ENCODE data around the gene CNIH1.
"Not testable (repeated sequence)": the region's sequence is repeated elsewhere in the genome, so short reads cannot be mapped to it uniquely, and the experiment has no call there.

DNA sequence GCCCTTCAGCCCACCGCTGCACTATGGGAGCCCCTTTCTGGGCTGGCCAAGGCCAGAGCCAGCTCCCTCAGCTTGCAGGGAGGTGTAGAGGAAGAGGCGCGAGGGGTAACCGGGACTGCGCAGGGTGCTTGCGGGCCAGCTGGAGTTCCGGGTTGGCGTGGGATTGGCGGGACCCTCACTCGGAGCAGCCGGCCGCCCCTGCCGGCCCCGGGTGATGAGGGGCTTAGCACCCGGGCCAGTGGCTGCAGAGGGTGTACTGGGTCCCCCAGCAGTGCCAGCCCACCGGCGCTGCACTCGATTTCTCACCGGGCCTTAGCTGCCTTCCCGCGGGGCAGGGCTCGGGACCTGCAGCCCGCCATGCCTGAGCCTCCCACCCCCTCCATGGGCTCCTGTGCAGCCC, 1.8 kb upstream of the CNIH1 start:
- TF ChIP-seq, protein P1, sequence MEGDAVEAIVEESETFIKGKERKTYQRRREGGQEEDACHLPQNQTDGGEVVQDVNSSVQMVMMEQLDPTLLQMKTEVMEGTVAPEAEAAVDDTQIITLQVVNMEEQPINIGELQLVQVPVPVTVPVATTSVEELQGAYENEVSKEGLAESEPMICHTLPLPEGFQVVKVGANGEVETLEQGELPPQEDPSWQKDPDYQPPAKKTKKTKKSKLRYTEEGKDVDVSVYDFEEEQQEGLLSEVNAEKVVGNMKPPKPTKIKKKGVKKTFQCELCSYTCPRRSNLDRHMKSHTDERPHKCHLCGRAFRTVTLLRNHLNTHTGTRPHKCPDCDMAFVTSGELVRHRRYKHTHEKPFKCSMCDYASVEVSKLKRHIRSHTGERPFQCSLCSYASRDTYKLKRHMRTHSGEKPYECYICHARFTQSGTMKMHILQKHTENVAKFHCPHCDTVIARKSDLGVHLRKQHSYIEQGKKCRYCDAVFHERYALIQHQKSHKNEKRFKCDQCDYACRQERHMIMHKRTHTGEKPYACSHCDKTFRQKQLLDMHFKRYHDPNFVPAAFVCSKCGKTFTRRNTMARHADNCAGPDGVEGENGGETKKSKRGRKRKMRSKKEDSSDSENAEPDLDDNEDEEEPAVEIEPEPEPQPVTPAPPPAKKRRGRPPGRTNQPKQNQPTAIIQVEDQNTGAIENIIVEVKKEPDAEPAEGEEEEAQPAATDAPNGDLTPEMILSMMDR (IDR thresholded peaks at IDR 0.05; ENCODE audit: insufficient read depth, low read length), result not testable (repeated sequence)
- TF ChIP-seq, protein P2, sequence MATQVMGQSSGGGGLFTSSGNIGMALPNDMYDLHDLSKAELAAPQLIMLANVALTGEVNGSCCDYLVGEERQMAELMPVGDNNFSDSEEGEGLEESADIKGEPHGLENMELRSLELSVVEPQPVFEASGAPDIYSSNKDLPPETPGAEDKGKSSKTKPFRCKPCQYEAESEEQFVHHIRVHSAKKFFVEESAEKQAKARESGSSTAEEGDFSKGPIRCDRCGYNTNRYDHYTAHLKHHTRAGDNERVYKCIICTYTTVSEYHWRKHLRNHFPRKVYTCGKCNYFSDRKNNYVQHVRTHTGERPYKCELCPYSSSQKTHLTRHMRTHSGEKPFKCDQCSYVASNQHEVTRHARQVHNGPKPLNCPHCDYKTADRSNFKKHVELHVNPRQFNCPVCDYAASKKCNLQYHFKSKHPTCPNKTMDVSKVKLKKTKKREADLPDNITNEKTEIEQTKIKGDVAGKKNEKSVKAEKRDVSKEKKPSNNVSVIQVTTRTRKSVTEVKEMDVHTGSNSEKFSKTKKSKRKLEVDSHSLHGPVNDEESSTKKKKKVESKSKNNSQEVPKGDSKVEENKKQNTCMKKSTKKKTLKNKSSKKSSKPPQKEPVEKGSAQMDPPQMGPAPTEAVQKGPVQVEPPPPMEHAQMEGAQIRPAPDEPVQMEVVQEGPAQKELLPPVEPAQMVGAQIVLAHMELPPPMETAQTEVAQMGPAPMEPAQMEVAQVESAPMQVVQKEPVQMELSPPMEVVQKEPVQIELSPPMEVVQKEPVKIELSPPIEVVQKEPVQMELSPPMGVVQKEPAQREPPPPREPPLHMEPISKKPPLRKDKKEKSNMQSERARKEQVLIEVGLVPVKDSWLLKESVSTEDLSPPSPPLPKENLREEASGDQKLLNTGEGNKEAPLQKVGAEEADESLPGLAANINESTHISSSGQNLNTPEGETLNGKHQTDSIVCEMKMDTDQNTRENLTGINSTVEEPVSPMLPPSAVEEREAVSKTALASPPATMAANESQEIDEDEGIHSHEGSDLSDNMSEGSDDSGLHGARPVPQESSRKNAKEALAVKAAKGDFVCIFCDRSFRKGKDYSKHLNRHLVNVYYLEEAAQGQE (IDR thresholded peaks at IDR 0.05; ENCODE audit: insufficient replicate concordance, low read depth), result not testable (repeated sequence)
- TF ChIP-seq POLR2AphosphoS5 (IDR thresholded peaks at IDR 0.05; ENCODE audit: low read depth); SPI1 (IDR thresholded peaks at IDR 0.05; ENCODE audit: borderline replicate concordance, low read depth): not testable (repeated sequence)

Measured in HL-60 (cell line).